GM13977 (cell line): ENCODE data around the gene UBA1.

Source experiments
- DNase-seq: peaks from one replicate; pipeline ENCODE4 v3.0.0; 2012; ENCODE audit warnings: low spot score
- in situ Hi-C: fragments of 300-500 bp; cut with MboI; formaldehyde crosslinking; loops from one replicate; pipeline ENCODE4 v1.12.0; 2022; ENCODE audit warnings: low sequenced_read_pairs, low pct_unique_long_range_greater_than_20kb, mixed read lengths, inconsistent platforms; ENCODE audit not compliant: unreplicated experiment
- TF ChIP-seq, protein P1 (sequence below): IDR thresholded peaks from 2 replicates; pipeline ENCODE4 v1.5.1; 2012; ENCODE audit warnings: mild to moderate bottlenecking, control low read depth; ENCODE audit not compliant: insufficient read depth; ENCODE audit errors: extremely low read depth, missing control alignments

The UBA1 gene

DNA sequence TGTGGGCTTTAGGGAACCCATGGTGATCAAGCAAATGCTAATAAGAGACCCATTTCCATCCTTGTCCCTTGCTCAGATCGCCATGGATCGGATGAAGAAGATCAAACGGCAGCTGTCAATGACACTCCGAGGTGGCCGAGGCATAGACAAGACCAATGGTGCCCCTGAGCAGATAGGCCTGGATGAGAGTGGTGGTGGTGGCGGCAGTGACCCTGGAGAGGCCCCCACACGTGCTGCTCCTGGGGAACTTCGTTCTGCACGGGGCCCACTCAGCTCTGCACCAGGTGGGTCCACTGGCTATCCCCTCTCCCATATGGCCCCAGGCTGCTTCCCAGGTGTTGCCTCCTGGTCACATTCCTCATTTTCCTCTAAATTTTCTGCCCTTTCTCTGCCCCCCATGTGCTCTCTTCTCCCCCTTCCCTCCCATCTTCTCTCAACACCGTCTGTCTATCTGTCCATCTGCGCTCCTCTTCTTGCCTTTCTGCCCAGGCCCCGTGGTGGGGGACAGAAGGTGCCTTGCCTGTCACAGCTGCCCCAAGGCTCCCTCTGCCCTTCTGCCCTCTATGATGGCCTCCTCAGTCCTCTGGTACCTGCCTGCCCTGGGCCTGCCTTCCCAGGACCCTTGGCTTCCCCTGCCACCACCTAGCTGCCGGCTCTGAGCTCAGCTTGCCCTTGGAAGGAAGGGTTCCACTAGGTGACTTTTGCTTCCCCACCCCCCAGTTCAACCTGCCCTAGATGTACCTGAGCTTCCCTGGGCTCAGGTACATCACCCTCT, 30.0 kb downstream of the UBA1 start:
- no peak for DNase-seq
- in situ Hi-C loops, result no loop called here
- TF ChIP-seq, protein P1, sequence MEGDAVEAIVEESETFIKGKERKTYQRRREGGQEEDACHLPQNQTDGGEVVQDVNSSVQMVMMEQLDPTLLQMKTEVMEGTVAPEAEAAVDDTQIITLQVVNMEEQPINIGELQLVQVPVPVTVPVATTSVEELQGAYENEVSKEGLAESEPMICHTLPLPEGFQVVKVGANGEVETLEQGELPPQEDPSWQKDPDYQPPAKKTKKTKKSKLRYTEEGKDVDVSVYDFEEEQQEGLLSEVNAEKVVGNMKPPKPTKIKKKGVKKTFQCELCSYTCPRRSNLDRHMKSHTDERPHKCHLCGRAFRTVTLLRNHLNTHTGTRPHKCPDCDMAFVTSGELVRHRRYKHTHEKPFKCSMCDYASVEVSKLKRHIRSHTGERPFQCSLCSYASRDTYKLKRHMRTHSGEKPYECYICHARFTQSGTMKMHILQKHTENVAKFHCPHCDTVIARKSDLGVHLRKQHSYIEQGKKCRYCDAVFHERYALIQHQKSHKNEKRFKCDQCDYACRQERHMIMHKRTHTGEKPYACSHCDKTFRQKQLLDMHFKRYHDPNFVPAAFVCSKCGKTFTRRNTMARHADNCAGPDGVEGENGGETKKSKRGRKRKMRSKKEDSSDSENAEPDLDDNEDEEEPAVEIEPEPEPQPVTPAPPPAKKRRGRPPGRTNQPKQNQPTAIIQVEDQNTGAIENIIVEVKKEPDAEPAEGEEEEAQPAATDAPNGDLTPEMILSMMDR, result no peak

DNA sequence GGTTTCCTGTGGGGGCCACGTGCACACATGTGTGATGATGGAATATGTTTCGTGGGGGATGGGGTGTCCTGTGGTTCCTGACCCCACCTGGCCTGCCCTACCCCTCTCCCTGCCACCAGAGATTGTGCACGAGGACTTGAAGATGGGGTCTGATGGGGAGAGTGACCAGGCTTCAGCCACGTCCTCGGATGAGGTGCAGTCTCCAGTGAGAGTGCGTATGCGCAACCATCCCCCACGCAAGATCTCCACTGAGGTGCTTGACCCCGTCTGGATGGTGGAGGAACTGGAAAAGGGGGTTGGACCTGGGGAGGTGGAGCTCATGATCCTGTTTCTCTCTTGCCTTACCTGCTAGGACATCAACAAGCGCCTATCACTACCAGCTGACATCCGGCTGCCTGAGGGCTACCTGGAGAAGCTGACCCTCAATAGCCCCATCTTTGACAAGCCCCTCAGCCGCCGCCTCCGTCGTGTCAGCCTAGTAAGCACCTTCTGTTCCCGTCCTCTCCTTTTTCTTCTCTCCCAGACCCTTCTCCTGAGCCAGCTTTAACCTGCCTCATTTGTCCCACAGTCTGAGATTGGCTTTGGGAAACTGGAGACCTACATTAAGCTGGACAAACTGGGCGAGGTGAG, 30.8 kb downstream of the UBA1 start:
- DNase-seq, result no peak
- in situ Hi-C loops, result no loop called here
- TF ChIP-seq, protein P1, result no peak

DNA sequence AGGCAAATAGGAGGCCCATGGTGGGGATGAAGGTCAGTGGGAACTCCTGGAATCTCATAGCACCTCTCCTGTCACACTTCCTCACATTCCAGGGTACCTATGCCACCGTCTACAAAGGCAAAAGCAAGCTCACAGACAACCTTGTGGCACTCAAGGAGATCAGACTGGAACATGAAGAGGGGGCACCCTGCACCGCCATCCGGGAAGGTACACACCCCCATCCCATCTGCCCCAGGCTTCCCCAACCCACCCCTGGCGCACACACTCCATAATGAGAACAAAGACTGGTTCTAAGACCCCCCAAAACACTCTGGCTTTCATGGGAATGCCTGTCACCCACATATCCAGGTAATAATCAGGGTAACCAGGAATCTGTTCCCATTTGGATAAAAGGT, 31.3 kb downstream of the UBA1 start:
- TF ChIP-seq, protein P1, result no peak
- DNase-seq, result no peak
- in situ Hi-C loops, result no loop called here

- DNase-seq, result no peak
- TF ChIP-seq, protein P1, result no peak
- in situ Hi-C loops, result no loop called here
Measured at GRCh38 chrX:47226071-47226470, 32.4 kb downstream of the UBA1 start.

- DNase-seq, result no peak
- in situ Hi-C loops, result no loop called here
- TF ChIP-seq, protein P1, result no peak
Measured at GRCh38 chrX:47226531-47227333, 33.1 kb downstream of the UBA1 start.

DNA sequence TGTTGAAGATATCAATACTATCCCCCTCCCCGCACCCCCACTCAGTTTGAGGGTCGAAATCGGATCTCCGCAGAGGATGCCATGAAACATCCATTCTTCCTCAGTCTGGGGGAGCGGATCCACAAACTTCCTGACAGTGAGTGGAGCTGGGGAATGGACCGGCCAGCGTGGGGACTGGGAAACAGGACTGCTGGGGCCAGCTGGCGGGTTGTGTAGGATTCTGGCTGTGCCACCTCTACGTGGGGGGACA, 33.6 kb downstream of the UBA1 start:
- no peak for DNase-seq
- in situ Hi-C loops, result no loop called here

More for the DNA sequence above, 33.6 kb downstream of the UBA1 start:
- TF ChIP-seq, protein P1, result no peak
